Thyroid gland (tissue), 4 donors: ENCODE measurements around the gene POPDC3.

Experiments
- CTCF ChIP-seq, 6 experiments: fragments of 200-600 bp in 3 of 6; fragments of 450-650 bp in 3 of 6; sonication (generic) in 3 of 6; IDR thresholded peaks; one replicate each; pipeline ENCODE4 v1.5.1; 2016 to 2019; ENCODE audit warnings: antibody characterized with exemption in 6 of 6, mild to moderate bottlenecking in 2 of 6, inconsistent platforms in 1 of 6, moderate library complexity in 1 of 6
- POLR2A ChIP-seq, 2 donors: fragments of 450-650 bp; IDR thresholded peaks; one replicate each; pipeline ENCODE4 v1.6.1; 2017; ENCODE audit warnings: antibody characterized with exemption in 2 of 2, mild to moderate bottlenecking in 2 of 2, moderate library complexity in 1 of 2

GRCh38 chr6:105178636-105179035 lies 1.2 kb downstream of the POPDC3 start:
- TF ChIP-seq CTCF (IDR thresholded peaks at IDR 0.05): no peak
- no peak for TF ChIP-seq POLR2A (IDR thresholded peaks at IDR 0.05)
